ENCODE measurements around the gene IMPG2. TPM values are rescaled to one million over a fixed set of nuclear protein-coding genes. Genes with fewer than 3 reads are reported as not detected.

Gene IMPG2
- polyA plus RNA-seq, 1 donor from 2014 or later: 0.05 TPM

DNA sequence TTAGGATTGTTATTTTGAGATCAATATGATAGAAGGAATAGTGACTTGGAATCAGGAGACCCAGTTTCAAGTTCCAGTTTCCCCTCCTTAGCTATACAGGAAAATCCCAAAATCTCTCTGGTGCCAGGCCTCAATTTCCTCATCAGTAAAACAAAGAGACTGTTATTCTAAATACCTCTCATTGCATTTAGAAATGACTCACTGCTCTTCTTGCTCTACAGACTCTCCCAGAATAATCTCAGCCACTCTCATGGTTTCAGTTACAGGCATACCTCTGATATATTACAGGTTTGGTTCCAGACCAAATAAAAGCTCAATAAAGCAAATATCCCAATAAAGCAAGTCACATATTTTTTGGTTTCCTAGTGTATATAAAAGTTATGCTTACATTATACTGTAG is 28.3 kb downstream of the IMPG2 start:
- Mint-ChIP-seq H3K4me3 (no peak overlapping the region), H3K9me3 (peaks cover 4 to 15% (median 6%) of the 10 kb centered on the region in 3 donors), H3K27me3 (no peaks in the 10 kb centered on the region), H3K27ac (no peak overlapping the region), H3K4me1 (no peaks in the 10 kb centered on the region), H3K36me3 (no peaks in the 10 kb centered on the region)

DNA sequence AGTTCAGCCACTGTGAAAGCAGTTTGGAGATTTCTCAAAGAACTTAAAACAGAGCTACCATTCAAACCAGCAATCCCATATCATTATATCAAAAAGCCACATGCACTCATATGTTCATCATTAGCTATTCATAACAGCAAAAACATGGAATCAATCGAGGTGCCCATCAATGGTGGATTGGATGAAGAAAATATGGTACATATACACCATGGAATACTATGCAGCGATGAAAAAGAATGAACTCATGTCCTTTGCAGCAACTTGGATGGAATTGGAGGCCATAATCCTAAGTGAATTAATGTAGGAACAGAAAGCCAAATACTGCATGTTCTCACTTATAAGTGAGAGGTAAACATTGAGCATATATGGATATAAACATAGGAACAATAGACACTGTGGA is 32.1 kb downstream of the IMPG2 start:
- Mint-ChIP-seq H3K27me3 (no peaks in the 10 kb centered on the region), H3K36me3 (no peaks in the 10 kb centered on the region), H3K4me3 (no peak overlapping the region), H3K27ac (no peak overlapping the region), H3K4me1 (no peaks in the 10 kb centered on the region), H3K9me3 (peaks cover 0 to 10% (median 2%) of the 10 kb centered on the region in 3 donors)

DNA sequence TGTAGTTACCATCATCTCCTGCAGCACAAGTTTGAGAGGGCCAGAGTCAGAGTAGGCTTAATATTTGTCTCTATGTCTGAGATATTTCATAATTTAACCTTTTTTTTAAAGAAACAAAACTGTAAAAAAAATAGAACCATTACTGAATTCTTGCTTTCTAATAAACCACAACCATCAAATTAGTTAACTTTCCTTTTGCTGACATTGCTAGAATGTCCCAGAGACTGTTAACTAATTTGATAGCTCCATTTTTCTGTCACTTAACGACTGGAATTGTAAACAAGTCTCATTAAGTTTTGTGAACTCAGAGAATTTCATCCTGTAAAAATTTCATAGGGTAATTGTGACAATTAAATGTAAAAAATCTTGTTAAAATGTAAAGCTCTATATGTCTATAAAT is 35.6 kb downstream of the IMPG2 start:
- peaks cover 2% of the 10 kb centered on the region for H3K36me3 Mint-ChIP-seq
- no peak overlapping the region for H3K27ac Mint-ChIP-seq
- H3K4me3 Mint-ChIP-seq: no peak overlapping the region
- no peaks in the 10 kb centered on the region for H3K4me1 Mint-ChIP-seq
- H3K27me3 Mint-ChIP-seq: no peaks in the 10 kb centered on the region
- H3K9me3 Mint-ChIP-seq: peaks cover 0 to 10% (median 2%) of the 10 kb centered on the region in 3 donors

DNA sequence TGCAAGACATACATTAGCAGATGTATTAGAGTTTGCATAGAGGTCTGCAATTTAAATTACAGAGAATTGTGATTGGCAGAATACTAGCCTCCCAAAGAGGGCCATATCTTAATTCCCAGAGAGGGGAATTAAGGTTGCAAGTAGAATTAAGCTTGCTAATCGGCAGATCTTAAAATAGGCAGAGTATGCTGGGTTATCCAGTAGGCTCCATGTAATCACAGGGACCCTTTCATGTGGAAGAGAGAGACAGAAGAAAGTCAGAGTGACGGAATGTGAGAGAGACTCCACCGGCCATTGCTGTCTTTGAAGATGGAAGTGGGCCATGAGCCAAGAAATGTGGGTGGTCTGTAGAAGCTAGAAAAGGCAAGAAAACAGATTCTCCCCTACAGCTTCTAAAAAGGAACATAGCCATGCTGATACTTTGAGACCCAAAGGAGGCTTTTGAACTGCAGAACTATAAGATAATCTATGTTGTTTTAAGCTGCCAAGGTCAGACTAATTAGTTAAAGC is 38.8 kb downstream of the IMPG2 start:
- Mint-ChIP-seq H3K4me3 (no peak overlapping the region), H3K27me3 (no peaks in the 10 kb centered on the region), H3K9me3 (no peaks in the 10 kb centered on the region), H3K4me1 (no peaks in the 10 kb centered on the region), H3K36me3 (peaks cover 2% of the 10 kb centered on the region), H3K27ac (no peak overlapping the region)

DNA sequence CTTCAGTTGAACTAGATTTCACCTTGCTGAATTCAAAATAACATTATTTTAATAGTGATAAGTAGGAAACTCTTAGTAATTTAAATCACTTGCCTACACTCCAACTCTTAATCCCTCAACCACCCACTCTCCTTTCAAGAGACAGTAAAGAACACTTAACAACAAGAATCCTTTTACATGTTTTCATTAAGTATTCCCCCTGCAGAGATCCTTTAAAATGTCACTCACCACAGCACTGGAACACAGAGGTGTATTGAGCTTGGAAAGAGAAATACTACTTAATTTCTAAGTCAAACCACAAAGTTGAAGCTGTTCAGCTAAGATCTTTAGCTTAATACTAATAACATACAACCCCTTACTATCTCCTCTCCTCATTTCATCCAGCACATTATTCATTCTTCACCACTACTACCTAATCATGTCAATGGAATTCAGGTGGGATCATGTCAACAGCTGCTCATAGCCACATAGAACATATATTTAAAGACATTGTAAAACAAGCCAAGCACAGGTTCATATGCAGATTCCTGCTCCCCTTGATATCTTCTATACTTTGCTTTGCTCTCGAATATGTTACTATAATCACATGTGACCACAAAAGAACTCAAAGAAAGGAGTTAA is 40.5 kb downstream of the IMPG2 start:
- H3K27me3 Mint-ChIP-seq: no peaks in the 10 kb centered on the region
- H3K27ac Mint-ChIP-seq: no peak overlapping the region
- no peaks in the 10 kb centered on the region for H3K9me3 Mint-ChIP-seq
- no peak overlapping the region for H3K4me3 Mint-ChIP-seq
- peaks cover 4% of the 10 kb centered on the region for H3K36me3 Mint-ChIP-seq
- no peaks in the 10 kb centered on the region for H3K4me1 Mint-ChIP-seq

DNA sequence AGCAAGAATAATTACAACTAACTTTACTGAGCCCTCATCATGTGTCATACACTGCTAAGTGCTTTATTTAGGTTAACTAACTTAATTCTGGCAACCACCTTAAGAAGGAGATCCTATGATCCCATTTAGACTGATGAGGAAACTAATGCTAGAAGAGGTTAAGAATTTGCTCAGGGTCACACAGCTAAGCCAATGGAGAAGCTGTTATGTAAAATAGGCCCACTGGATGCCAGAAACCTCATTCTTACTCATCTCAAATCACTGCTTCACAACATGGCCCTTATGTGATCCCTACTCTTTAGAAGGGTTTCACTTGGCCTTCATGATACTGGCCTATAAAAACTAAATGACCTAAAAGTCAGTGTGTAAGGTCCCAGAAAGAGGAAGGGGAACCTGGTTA is 41.2 kb downstream of the IMPG2 start:
- Mint-ChIP-seq H3K36me3 (peaks cover 6% of the 10 kb centered on the region), H3K9me3 (no peaks in the 10 kb centered on the region), H3K4me1 (no peaks in the 10 kb centered on the region), H3K4me3 (no peak overlapping the region), H3K27ac (no peak overlapping the region), H3K27me3 (no peaks in the 10 kb centered on the region)

DNA sequence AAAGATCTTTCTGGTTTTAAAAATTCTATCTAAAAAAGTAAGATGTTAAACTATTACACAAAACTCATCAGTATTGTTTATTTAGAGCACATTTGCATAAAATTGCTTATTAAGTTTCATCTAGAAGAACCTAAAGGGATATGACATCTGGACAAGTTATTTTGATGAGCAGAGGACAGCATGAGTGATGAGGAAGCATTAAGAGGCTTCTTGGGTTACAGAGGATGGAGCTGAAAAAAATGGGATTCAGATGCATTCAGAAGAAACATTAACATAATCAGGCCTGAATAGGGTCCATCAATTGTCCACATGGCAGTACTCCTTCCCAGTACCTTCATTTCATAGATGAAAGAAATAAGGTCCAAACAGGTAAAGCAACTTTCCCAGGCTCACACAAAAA is 41.6 kb downstream of the IMPG2 start:
- H3K36me3 Mint-ChIP-seq: peaks cover 6% of the 10 kb centered on the region
- no peak overlapping the region for H3K27ac Mint-ChIP-seq
- no peaks in the 10 kb centered on the region for H3K4me1 Mint-ChIP-seq
- H3K27me3 Mint-ChIP-seq: no peaks in the 10 kb centered on the region
- no peak overlapping the region for H3K4me3 Mint-ChIP-seq
- no peaks in the 10 kb centered on the region for H3K9me3 Mint-ChIP-seq

DNA sequence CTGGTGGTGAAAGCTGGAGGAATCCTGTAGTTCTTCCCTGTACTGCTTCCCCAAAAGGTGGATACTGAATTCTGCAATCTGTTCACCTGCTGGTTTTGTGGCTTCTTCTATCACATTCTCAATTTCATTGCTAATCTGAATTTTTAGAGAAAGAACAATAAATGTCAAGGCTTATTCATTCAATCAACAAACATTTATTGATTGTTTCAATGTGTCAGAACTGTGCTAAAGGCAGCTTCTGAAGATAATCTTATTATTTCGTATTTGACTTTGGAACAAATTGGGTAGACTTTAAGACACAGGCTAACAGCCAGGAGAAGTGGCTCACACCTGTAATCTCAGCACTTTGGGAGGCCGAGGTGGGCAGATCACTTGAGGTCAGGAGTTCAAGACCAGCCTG is 46.8 kb downstream of the IMPG2 start:
- H3K4me3 Mint-ChIP-seq: no peak overlapping the region
- H3K9me3 Mint-ChIP-seq: no peaks in the 10 kb centered on the region
- peaks cover 8% of the 10 kb centered on the region for H3K36me3 Mint-ChIP-seq
- peak overlapping the region in 1 of 3 donors; percentile 7 for H3K27ac Mint-ChIP-seq
- no peaks in the 10 kb centered on the region for H3K27me3 Mint-ChIP-seq
- H3K4me1 Mint-ChIP-seq: no peaks in the 10 kb centered on the region

DNA sequence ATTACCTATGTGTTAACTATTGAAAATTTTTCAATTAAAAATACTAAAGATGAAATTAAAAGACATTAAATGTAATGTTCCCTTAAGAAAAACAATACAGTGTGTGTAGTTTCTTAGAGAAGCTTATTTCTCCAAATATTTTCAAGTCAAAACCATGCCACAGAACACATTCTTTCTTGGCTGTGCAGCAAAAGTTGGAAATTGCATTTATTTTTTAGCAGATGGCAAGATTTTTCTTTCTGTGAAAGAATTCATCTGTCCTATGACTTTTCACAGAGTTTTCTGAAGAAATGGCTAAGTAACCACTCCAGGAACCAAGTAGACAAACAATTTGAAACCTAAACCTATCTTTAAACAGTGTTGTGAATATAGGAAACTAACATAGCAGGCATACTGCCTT is 47.2 kb downstream of the IMPG2 start:
- Mint-ChIP-seq H3K36me3 (peaks cover 8% of the 10 kb centered on the region), H3K4me3 (no peak overlapping the region), H3K27ac (peak overlapping the region in 1 of 3 donors; percentile 7), H3K9me3 (no peaks in the 10 kb centered on the region), H3K27me3 (no peaks in the 10 kb centered on the region), H3K4me1 (no peaks in the 10 kb centered on the region)

DNA sequence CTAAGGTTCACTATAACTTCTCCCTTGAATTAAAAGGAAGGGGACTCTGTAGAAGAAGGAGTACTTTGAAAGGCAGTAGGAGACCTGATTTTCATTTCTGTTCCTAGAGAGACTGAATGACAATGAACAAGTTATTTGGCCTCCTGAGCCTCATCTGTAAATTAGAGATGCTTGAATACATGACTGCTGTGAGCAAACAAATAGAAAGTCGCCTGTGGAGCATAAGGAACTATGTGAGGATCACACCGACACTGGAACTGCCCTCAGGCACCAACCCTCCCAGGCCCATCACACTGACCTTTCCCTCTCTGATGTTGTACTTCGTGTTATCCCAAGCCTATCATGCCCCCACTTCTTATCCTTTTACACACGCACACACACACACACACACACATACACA is 48.6 kb downstream of the IMPG2 start:
- Mint-ChIP-seq H3K27ac (no peak overlapping the region), H3K9me3 (no peaks in the 10 kb centered on the region), H3K4me1 (no peaks in the 10 kb centered on the region), H3K27me3 (no peaks in the 10 kb centered on the region), H3K4me3 (no peak overlapping the region), H3K36me3 (peaks cover 8% of the 10 kb centered on the region)

DNA sequence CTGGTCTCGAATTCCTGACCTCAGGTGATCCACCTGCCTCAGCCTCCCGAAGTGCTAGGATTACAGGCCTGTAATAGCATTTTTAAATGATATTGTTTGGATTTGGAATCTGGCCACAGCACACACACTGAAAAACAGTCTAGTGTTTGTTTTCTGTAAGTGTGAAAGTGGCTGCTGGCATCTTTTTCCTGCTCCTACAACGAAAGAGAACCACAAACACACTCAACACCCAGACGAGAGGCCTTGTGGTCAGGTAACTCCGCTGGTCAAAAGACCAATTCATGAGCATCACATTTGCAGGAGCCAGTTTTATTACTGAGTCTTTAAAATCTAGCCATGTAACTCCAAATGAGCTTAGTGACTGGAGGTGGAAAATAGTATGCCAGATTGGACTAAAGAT is 50.2 kb downstream of the IMPG2 start:
- H3K4me1 Mint-ChIP-seq: no peaks in the 10 kb centered on the region
- H3K27ac Mint-ChIP-seq: no peak overlapping the region
- no peaks in the 10 kb centered on the region for H3K27me3 Mint-ChIP-seq
- H3K9me3 Mint-ChIP-seq: peaks cover 0 to 1% (median 0%) of the 10 kb centered on the region in 3 donors
- H3K4me3 Mint-ChIP-seq: no peak overlapping the region
- H3K36me3 Mint-ChIP-seq: peaks cover 8% of the 10 kb centered on the region

DNA sequence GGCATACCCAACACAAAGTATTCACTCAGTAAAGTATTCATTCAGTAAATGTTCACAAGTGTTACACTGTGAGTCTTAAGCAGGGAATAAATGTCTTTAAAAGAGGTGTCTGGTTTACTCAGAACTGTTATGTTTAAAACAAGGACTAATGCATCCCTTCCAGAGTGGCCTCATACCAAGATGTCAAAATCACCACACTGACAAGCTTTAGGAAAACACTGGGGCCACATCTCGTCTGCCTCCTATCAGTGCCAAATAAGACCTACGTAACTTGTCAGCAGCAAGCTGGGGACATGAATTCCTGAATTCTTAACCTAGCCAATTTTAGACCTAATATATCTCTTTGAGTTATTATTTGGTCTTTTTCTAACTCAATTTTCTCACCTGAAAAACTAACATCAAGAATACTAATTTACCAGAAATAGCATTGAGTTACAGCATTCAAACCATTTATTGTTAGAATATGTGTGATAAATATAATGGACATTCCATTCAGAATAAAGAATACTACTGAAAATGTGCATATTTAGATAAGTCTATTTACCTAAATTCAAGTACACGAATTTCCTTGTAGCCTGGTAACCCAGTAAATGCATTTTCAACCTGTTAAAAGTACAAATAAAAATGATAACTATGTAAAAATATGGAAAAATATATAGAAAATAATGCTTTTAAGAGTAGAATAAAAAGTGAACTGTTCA is 51.3 kb downstream of the IMPG2 start:
- Mint-ChIP-seq H3K4me3 (no peak overlapping the region), H3K27me3 (no peaks in the 10 kb centered on the region), H3K27ac (no peak overlapping the region), H3K4me1 (no peaks in the 10 kb centered on the region), H3K9me3 (peaks cover 0 to 2% (median 1%) of the 10 kb centered on the region in 3 donors), H3K36me3 (peaks cover 7% of the 10 kb centered on the region)

DNA sequence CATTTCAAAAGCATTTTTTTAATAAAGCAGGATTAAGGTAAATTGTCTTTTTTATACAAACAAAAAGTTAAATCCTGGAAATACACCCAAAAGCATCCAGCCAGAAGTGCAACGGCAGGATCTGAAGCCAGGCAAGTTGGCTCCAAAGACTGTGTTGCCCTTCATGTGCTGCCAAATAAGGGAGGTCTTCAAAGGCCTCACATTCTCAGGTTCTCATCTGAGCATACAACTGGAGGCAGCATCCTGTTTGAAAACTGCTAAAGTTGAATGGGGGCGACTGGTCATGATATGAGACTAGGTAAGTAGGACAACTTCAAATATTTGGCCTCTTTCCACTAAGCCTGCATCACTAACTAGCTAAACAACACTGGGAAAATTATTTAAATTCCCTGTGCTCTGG is 52.2 kb downstream of the IMPG2 start:
- Mint-ChIP-seq H3K4me1 (no peaks in the 10 kb centered on the region), H3K4me3 (no peak overlapping the region), H3K27me3 (no peaks in the 10 kb centered on the region), H3K9me3 (peaks cover 0 to 3% (median 2%) of the 10 kb centered on the region in 3 donors), H3K27ac (no peak overlapping the region), H3K36me3 (peaks cover 7% of the 10 kb centered on the region)

DNA sequence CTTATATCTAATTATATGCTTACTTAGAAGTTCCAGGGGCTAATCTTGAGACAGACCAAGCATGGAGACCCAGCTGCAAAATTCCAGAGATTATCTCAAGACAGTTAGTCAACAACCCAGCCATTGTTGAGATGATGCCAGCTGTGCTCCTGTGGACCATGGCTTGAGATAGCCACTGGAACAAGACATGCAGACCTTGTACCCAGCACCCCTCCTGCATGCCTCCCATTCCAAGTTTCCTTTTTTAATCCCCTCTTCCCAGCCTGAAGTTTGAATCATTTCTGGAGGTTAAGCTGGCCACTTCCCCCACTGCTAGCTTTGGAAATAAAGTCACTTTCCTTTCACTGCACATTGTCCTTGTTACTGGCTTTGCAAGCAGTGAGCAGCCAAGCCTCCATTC is 53.8 kb downstream of the IMPG2 start:
- peaks cover 0 to 3% (median 2%) of the 10 kb centered on the region in 3 donors for H3K9me3 Mint-ChIP-seq
- no peaks in the 10 kb centered on the region for H3K27me3 Mint-ChIP-seq
- peaks cover 2% of the 10 kb centered on the region for H3K36me3 Mint-ChIP-seq
- H3K4me1 Mint-ChIP-seq: peaks cover 0 to 2% (median 0%) of the 10 kb centered on the region in 3 donors
- no peak overlapping the region for H3K27ac Mint-ChIP-seq
- no peak overlapping the region for H3K4me3 Mint-ChIP-seq

DNA sequence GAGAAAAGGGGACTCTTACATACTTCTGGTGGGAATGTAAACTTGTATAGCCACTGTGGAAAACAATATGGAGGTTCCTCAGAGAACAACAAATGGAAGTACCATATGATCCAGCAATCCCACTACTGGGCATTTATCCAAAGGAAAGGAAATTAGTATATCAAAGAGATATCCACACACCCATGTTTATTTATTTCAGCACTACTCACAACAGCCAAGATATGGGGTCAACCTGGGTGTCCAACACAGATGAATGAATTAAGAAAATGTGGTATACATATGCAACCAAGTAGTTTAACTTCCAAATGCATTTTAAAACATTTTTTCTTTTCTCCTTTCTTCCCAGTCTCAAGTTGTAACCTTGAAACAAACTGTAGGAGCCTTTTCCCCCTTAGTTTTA is 54.3 kb downstream of the IMPG2 start:
- Mint-ChIP-seq H3K4me3 (no peak overlapping the region), H3K4me1 (peaks cover 0 to 2% (median 0%) of the 10 kb centered on the region in 3 donors), H3K27ac (no peak overlapping the region), H3K36me3 (peaks cover 2% of the 10 kb centered on the region), H3K9me3 (peaks cover 0 to 3% (median 2%) of the 10 kb centered on the region in 3 donors), H3K27me3 (no peaks in the 10 kb centered on the region)

Data from IgD-negative memory B cell (primary cell).